Liver (tissue), 9 donors: ENCODE results near the gene IRAK2. TPM values are rescaled to one million over a fixed set of nuclear protein-coding genes. Genes with fewer than 3 reads are reported as not detected.

Source experiments
- DNase-seq: peaks from one replicate; pipeline ENCODE4 v3.0.0-alpha.2; 2017; ENCODE audit warnings: low spot score
- H3K27ac ChIP-seq, 2 donors: one replicate each; pipeline ENCODE4 v1.7.0; 2013; ENCODE audit warnings: inconsistent platforms in 2 of 2, low read length in 2 of 2, control low read depth in 1 of 2, low read depth in 1 of 2, mild to moderate bottlenecking in 1 of 2
- H3K27me3 ChIP-seq, 4 donors: one replicate each; pipeline versions ENCODE4 v1.6.1 to v1.7.0; 2013; ENCODE audit warnings: low read length in 3 of 4, inconsistent platforms in 1 of 4, mild to moderate bottlenecking in 1 of 4, moderate library complexity in 1 of 4; ENCODE audit not compliant: control insufficient read depth in 4 of 4, insufficient read depth in 4 of 4
- H3K36me3 ChIP-seq, 4 donors: one replicate each; pipeline versions ENCODE4 v1.6.1 to v1.7.0; 2013; ENCODE audit warnings: low read length in 3 of 4, mild to moderate bottlenecking in 3 of 4, low read depth in 1 of 4, moderate library complexity in 1 of 4; ENCODE audit not compliant: control insufficient read depth in 4 of 4, insufficient read depth in 3 of 4
- H3K4me1 ChIP-seq, 4 donors: one replicate each; pipeline versions ENCODE4 v1.6.1 to v1.7.0; 2013; ENCODE audit warnings: low read length in 3 of 4, mild to moderate bottlenecking in 3 of 4, moderate library complexity in 1 of 4; ENCODE audit not compliant: control insufficient read depth in 4 of 4, insufficient read depth in 4 of 4
- H3K4me3 ChIP-seq, 3 donors: one replicate each; pipeline versions ENCODE4 v1.6.1 to v1.7.0; 2013; ENCODE audit warnings: low read length in 3 of 3, control low read depth in 1 of 3, low read depth in 1 of 3, mild to moderate bottlenecking in 1 of 3
- H3K9ac ChIP-seq, 2 donors: one replicate each; pipeline ENCODE4 v1.7.0; 2013; ENCODE audit warnings: low read length in 2 of 2, mild to moderate bottlenecking in 2 of 2, moderate library complexity in 2 of 2, control low read depth in 1 of 2, low read depth in 1 of 2
- H3K9me3 ChIP-seq, 4 donors: one replicate each; pipeline versions ENCODE4 v1.6.1 to v1.7.0; 2013; ENCODE audit warnings: low read length in 3 of 4; ENCODE audit not compliant: control insufficient read depth in 4 of 4
- ATF3 ChIP-seq: IDR thresholded peaks from 2 replicates; pipeline ENCODE4 v1.6.1; 2016; ENCODE audit warnings: antibody characterized with exemption
- EGR1 ChIP-seq, 2 donors: IDR thresholded peaks; 2 replicates each; pipeline ENCODE4 v1.6.1; 2016 to 2018; ENCODE audit warnings: antibody characterized with exemption in 2 of 2, low read depth in 2 of 2
- FOXA1 ChIP-seq: IDR thresholded peaks from 2 replicates; pipeline ENCODE4 v1.6.1; 2016; ENCODE audit warnings: antibody characterized with exemption
- FOXA2 ChIP-seq: IDR thresholded peaks from 2 replicates; pipeline ENCODE4 v1.6.1; 2016; ENCODE audit warnings: antibody characterized with exemption
- GABPA ChIP-seq, 2 donors: IDR thresholded peaks in 1 of 2; conservative IDR thresholded peaks in 1 of 2; 2 replicates each; pipeline ENCODE4 v1.6.1; 2016; ENCODE audit warnings: antibody characterized with exemption in 2 of 2, mild to moderate bottlenecking in 1 of 2, moderate library complexity in 1 of 2
- HNF4A ChIP-seq, 2 donors: conservative IDR thresholded peaks; 2 replicates each; pipeline ENCODE4 v1.6.1; 2016; ENCODE audit warnings: antibody characterized with exemption in 2 of 2, mild to moderate bottlenecking in 2 of 2
- HNF4G ChIP-seq: IDR thresholded peaks from 2 replicates; pipeline ENCODE4 v1.6.1; 2016; ENCODE audit warnings: antibody characterized with exemption
- JUND ChIP-seq, 2 donors: IDR thresholded peaks; 2 replicates each; pipeline ENCODE4 v1.6.1; 2016; ENCODE audit warnings: antibody characterized with exemption in 2 of 2
- MAX ChIP-seq: IDR thresholded peaks from 2 replicates; pipeline ENCODE4 v1.6.1; 2016; ENCODE audit warnings: antibody characterized with exemption
- NR2F2 ChIP-seq: IDR thresholded peaks from 2 replicates; pipeline ENCODE4 v1.6.1; 2016; ENCODE audit warnings: antibody characterized with exemption
- RAD21 ChIP-seq, 2 donors: IDR thresholded peaks; 2 replicates each; pipeline ENCODE4 v1.6.1; 2016; ENCODE audit warnings: antibody characterized with exemption in 2 of 2, mild to moderate bottlenecking in 2 of 2
- RXRA ChIP-seq, 2 donors: IDR thresholded peaks; 2 replicates each; pipeline ENCODE4 v1.6.1; 2017 to 2018; ENCODE audit warnings: antibody characterized with exemption in 2 of 2, mild to moderate bottlenecking in 1 of 2
- SP1 ChIP-seq: IDR thresholded peaks from 2 replicates; pipeline ENCODE4 v1.6.1; 2018; ENCODE audit warnings: antibody characterized with exemption, mild to moderate bottlenecking
- TAF1 ChIP-seq: conservative IDR thresholded peaks from 2 replicates; pipeline ENCODE4 v1.6.1; 2016; ENCODE audit warnings: antibody characterized with exemption, mild to moderate bottlenecking
- YY1 ChIP-seq: IDR thresholded peaks from 2 replicates; pipeline ENCODE4 v1.6.1; 2016; ENCODE audit warnings: antibody characterized with exemption, mild to moderate bottlenecking
- polyA plus RNA-seq, 2 donors: library from polyadenylated mRNA; stranded (reverse) in 1 of 2; unstranded in 1 of 2; fragments of 200-250 nt in 1 of 2; fragments of >200 nt in 1 of 2; fragmentation: Nextera tagmentation in 1 of 2; extraction: Ambion mirVana in 1 of 2; gene quantifications; one replicate each; pipeline versions ENCODE4 v1.2.1 to v1.2.3, GENCODE V29; 2013 to 2015
- total RNA-seq, 2 donors: library from RNA; depleted of rRNA; stranded (reverse); fragments of >200 nt; gene quantifications; one replicate each; pipeline ENCODE4 v1.2.3, GENCODE V29; 2014
- TF ChIP-seq, protein P1 (sequence below): fragments of 150-350 bp; IDR thresholded peaks from 2 replicates; pipeline ENCODE4 v1.5.1; 2017; ENCODE audit warnings: improper control_type of control experiment, low read depth, low read length; ENCODE audit not compliant: missing input control
- TF ChIP-seq, protein P2 (sequence below): IDR thresholded peaks from 2 replicates; pipeline ENCODE4 v1.6.1; 2016; ENCODE audit warnings: antibody characterized with exemption
- TF ChIP-seq, protein P3 (sequence below): IDR thresholded peaks from 2 replicates; pipeline ENCODE4 v1.6.1; 2016; ENCODE audit warnings: antibody characterized with exemption, mild to moderate bottlenecking
- donor health status: healthy.
- donor health status: healthy.
- donor health status: healthy.
- donor health status: healthy.
- donor health status: healthy.

IRAK2 gene
- total and polyA plus RNA-seq, 4 donors, result 2.7 to 9.3 (median 5.9) TPM

DNA sequence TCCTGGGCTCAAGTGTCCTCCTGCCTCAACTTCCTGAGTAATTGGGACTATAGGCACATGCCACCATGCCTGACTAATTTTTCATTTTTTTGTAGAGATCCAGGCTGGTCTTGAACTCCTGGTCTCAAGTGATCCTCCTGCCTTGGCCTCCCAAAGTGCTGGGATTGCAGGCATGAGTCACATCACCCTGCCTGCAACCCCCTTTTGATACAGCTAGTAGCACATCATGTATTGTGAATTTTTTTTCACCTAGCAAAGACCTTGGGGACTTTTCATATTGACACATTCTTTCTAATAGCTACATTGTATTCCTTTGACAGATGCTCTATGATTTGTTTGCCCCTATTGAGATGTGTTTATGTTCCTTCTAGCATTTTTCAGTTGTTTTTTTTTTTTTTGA is 14.2 kb downstream of the IRAK2 start:
- peaks cover 0 to 6% (median 2%) of the 10 kb centered on the region in 4 donors for H3K4me1 ChIP-seq
- no peak overlapping the region for H3K27ac ChIP-seq

More for the DNA sequence above, 14.2 kb downstream of the IRAK2 start:
- H3K9ac ChIP-seq, result no peak overlapping the region
- H3K9me3 ChIP-seq, result no peaks in the 10 kb centered on the region
- H3K4me3 ChIP-seq, result no peak overlapping the region
- TF ChIP-seq FOXA1, result no peak
- TF ChIP-seq, protein P1, sequence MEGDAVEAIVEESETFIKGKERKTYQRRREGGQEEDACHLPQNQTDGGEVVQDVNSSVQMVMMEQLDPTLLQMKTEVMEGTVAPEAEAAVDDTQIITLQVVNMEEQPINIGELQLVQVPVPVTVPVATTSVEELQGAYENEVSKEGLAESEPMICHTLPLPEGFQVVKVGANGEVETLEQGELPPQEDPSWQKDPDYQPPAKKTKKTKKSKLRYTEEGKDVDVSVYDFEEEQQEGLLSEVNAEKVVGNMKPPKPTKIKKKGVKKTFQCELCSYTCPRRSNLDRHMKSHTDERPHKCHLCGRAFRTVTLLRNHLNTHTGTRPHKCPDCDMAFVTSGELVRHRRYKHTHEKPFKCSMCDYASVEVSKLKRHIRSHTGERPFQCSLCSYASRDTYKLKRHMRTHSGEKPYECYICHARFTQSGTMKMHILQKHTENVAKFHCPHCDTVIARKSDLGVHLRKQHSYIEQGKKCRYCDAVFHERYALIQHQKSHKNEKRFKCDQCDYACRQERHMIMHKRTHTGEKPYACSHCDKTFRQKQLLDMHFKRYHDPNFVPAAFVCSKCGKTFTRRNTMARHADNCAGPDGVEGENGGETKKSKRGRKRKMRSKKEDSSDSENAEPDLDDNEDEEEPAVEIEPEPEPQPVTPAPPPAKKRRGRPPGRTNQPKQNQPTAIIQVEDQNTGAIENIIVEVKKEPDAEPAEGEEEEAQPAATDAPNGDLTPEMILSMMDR, result no peak
- TF ChIP-seq ATF3, result no peak
- no peak for TF ChIP-seq GABPA (IDR thresholded peaks at IDR 0.05 in 1 of 2, conservative IDR thresholded peaks at IDR 0.05 in 1 of 2)
- no peak for TF ChIP-seq YY1
- no peak for TF ChIP-seq HNF4A (conservative IDR thresholded peaks at IDR 0.05)
- TF ChIP-seq HNF4G, result no peak
- no peak for TF ChIP-seq JUND (IDR thresholded peaks at IDR 0.05)
- no peak for TF ChIP-seq TAF1
- TF ChIP-seq, protein P2, sequence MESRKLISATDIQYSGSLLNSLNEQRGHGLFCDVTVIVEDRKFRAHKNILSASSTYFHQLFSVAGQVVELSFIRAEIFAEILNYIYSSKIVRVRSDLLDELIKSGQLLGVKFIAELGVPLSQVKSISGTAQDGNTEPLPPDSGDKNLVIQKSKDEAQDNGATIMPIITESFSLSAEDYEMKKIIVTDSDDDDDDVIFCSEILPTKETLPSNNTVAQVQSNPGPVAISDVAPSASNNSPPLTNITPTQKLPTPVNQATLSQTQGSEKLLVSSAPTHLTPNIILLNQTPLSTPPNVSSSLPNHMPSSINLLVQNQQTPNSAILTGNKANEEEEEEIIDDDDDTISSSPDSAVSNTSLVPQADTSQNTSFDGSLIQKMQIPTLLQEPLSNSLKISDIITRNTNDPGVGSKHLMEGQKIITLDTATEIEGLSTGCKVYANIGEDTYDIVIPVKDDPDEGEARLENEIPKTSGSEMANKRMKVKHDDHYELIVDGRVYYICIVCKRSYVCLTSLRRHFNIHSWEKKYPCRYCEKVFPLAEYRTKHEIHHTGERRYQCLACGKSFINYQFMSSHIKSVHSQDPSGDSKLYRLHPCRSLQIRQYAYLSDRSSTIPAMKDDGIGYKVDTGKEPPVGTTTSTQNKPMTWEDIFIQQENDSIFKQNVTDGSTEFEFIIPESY, result no peak
- TF ChIP-seq NR2F2, result no peak
- no peak for TF ChIP-seq SP1
- no peak for TF ChIP-seq FOXA2
- TF ChIP-seq, protein P3, sequence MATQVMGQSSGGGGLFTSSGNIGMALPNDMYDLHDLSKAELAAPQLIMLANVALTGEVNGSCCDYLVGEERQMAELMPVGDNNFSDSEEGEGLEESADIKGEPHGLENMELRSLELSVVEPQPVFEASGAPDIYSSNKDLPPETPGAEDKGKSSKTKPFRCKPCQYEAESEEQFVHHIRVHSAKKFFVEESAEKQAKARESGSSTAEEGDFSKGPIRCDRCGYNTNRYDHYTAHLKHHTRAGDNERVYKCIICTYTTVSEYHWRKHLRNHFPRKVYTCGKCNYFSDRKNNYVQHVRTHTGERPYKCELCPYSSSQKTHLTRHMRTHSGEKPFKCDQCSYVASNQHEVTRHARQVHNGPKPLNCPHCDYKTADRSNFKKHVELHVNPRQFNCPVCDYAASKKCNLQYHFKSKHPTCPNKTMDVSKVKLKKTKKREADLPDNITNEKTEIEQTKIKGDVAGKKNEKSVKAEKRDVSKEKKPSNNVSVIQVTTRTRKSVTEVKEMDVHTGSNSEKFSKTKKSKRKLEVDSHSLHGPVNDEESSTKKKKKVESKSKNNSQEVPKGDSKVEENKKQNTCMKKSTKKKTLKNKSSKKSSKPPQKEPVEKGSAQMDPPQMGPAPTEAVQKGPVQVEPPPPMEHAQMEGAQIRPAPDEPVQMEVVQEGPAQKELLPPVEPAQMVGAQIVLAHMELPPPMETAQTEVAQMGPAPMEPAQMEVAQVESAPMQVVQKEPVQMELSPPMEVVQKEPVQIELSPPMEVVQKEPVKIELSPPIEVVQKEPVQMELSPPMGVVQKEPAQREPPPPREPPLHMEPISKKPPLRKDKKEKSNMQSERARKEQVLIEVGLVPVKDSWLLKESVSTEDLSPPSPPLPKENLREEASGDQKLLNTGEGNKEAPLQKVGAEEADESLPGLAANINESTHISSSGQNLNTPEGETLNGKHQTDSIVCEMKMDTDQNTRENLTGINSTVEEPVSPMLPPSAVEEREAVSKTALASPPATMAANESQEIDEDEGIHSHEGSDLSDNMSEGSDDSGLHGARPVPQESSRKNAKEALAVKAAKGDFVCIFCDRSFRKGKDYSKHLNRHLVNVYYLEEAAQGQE, result no peak
- TF ChIP-seq MAX, result no peak
- TF ChIP-seq EGR1 (IDR thresholded peaks at IDR 0.05; ENCODE audit: low read depth in 2 of 2), result no peak
- TF ChIP-seq RAD21 (IDR thresholded peaks at IDR 0.05), result no peak
- no peak for TF ChIP-seq RXRA (IDR thresholded peaks at IDR 0.05)
- peaks cover 0 to 16% (median 3%) of the 10 kb centered on the region in 4 donors for H3K36me3 ChIP-seq
- no peaks in the 10 kb centered on the region for H3K27me3 ChIP-seq
- no peak for DNase-seq
